MG63 (cell line): Measurements from ENCODE around the gene IGFN1. TPM values are rescaled to one million over a fixed set of nuclear protein-coding genes. Genes with fewer than 3 reads are reported as not detected.

Source experiments
- DNase-seq: peaks from one replicate; pipeline ENCODE4 v3.0.0-alpha.2; 2020
- H3K27me3 ChIP-seq: fragments of 250-450 bp; sonication (Bioruptor Pico); 2 replicates; pipeline ENCODE4 v1.5.1; 2020; ENCODE audit warnings: mild to moderate bottlenecking, moderate library complexity
- H3K36me3 ChIP-seq: fragments of 250-450 bp; sonication (Bioruptor Pico); 2 replicates; pipeline ENCODE4 v1.5.1; 2020; ENCODE audit warnings: mild to moderate bottlenecking, moderate library complexity
- H3K4me3 ChIP-seq: fragments of 250-450 bp; sonication (Bioruptor Pico); 2 replicates; pipeline ENCODE4 v1.5.1; 2020; ENCODE audit warnings: mild to moderate bottlenecking, moderate library complexity
- H3K9me3 ChIP-seq: fragments of 250-450 bp; sonication (Bioruptor Pico); 2 replicates; pipeline ENCODE4 v1.5.1; 2020; ENCODE audit warnings: mild to moderate bottlenecking, moderate library complexity
- total RNA-seq: library from RNA; depleted of rRNA; stranded (reverse); fragments of >200 nt; shearing (Covaris generic); gene quantifications from 2 replicates; pipeline ENCODE4 v1.2.3, GENCODE V29; 2014; ENCODE audit warnings: low replicate concordance

Gene IGFN1
- total RNA-seq, 1 experiment from 2014 or later, result 0.16 TPM

DNA sequence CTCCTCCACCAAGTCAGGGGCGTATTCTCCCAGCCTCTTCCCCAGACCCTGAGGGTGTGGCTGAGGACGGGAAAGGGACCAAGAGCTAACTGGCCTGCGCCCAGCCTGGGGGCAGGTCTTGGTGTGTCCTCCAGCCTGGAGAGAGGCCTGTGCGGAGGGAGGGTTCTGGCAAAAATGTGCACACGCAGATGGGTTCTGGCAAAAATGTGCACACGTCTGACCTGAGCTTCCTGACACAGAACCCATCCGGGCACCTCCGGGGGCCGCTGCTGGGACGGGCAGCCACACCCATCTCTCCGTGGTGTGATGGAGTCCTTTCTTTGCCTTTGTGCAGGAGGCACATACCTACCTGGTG, 69.6 kb downstream of the IGFN1 start:
- DNase-seq, result no peak
- Histone ChIP-seq H3K9me3 (no peaks in the 10 kb centered on the region), H3K27me3 (no peaks in the 10 kb centered on the region), H3K36me3 (no peaks in the 10 kb centered on the region), H3K4me3 (no peak overlapping the region)

GRCh38 chr1:201260648-201261311, 70.2 kb downstream of the IGFN1 start:
- DNase-seq, result peak; percentile 78

DNA sequence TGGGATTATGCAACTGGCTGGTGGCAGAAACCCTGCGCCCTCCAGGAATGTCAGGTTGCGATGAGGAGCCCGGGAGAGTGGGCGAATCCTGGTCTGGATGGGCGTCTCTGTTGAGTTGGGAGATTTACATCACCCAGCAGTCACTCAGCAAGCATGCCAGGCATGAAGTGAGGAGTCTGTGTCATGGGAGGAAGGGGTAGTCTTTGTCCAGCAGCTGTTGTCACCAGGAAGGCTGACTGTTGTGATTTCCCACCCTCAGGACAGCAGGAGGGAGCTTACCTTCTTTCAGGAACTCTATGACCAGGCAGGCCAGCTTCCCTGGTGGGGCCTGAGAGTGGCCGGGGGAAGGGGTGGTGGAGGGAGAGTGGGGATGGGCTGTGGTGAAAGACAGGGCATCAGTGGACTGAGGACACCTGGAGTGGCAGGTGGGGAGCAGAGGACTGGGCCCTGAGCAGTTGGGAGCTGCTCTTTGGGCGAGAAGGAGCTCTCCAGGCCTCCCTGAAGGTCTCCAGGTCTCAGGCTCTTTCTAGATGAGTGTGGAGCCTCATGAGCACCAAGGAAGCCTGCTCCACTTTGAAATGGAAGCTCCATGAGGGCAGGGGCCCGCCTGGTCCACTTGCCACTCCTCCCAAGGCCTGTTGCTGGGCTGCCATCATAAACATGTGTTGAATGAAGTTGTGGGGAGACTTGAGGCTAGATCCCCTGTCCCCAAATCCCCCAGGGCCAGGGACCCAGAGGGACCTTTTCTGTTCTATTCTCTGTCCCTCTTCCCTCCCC, 71.3 kb downstream of the IGFN1 start:
- Histone ChIP-seq H3K36me3 (no peaks in the 10 kb centered on the region), H3K9me3 (no peaks in the 10 kb centered on the region), H3K27me3 (no peaks in the 10 kb centered on the region), H3K4me3 (no peak overlapping the region)
- peak; percentile 27 for DNase-seq

More at GRCh38 chr1:201260648-201261311, 70.2 kb downstream of the IGFN1 start:
- no peak overlapping the region for H3K4me3 ChIP-seq
- H3K9me3 ChIP-seq, result no peaks in the 10 kb centered on the region
- no peaks in the 10 kb centered on the region for H3K36me3 ChIP-seq
- H3K27me3 ChIP-seq, result no peaks in the 10 kb centered on the region

- Histone ChIP-seq H3K4me3 (no peak overlapping the region), H3K9me3 (no peaks in the 10 kb centered on the region), H3K27me3 (no peaks in the 10 kb centered on the region), H3K36me3 (no peaks in the 10 kb centered on the region)
- DNase-seq, result no peak
Measured at GRCh38 chr1:201262963-201263608, 72.5 kb downstream of the IGFN1 start.

GRCh38 chr1:201264072-201264471, 73.4 kb downstream of the IGFN1 start:
- no peaks in the 10 kb centered on the region for H3K36me3 ChIP-seq
- no peaks in the 10 kb centered on the region for H3K9me3 ChIP-seq
- H3K27me3 ChIP-seq, result no peaks in the 10 kb centered on the region
- DNase-seq, result no peak
- H3K4me3 ChIP-seq, result no peak overlapping the region

- H3K36me3 ChIP-seq, result no peaks in the 10 kb centered on the region
- no peaks in the 10 kb centered on the region for H3K9me3 ChIP-seq
- DNase-seq, result no peak
- no peak overlapping the region for H3K4me3 ChIP-seq
- H3K27me3 ChIP-seq, result no peaks in the 10 kb centered on the region
Measured at GRCh38 chr1:201264554-201264953, 73.9 kb downstream of the IGFN1 start.

- H3K4me3 ChIP-seq, result no peak overlapping the region
- no peaks in the 10 kb centered on the region for H3K36me3 ChIP-seq
- no peaks in the 10 kb centered on the region for H3K9me3 ChIP-seq
- no peaks in the 10 kb centered on the region for H3K27me3 ChIP-seq
- no peak for DNase-seq
Measured at GRCh38 chr1:201265756-201266155, 75.1 kb downstream of the IGFN1 start.

DNA sequence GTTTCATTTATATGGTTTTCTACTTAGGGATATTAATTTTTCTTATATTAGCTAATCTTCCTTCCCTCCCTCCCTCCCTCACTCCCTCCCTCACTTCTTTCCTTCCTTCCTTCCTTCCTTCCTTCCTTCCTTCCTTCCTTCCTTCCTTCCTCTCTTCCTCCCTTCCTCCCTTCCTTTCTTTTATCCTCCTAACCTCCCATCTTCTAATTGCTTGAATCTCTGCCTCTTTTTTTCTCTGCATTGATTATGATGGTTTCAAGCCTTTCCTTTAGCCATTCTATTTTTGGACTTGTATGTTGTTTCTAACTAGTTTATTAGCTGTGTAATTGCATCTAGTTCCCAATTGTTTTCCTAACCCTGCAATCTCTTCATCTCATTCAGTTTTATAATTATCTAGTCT, 75.7 kb downstream of the IGFN1 start:
- Histone ChIP-seq H3K36me3 (no peaks in the 10 kb centered on the region), H3K9me3 (no peaks in the 10 kb centered on the region), H3K27me3 (no peaks in the 10 kb centered on the region), H3K4me3 (no peak overlapping the region)
- no peak for DNase-seq

DNA sequence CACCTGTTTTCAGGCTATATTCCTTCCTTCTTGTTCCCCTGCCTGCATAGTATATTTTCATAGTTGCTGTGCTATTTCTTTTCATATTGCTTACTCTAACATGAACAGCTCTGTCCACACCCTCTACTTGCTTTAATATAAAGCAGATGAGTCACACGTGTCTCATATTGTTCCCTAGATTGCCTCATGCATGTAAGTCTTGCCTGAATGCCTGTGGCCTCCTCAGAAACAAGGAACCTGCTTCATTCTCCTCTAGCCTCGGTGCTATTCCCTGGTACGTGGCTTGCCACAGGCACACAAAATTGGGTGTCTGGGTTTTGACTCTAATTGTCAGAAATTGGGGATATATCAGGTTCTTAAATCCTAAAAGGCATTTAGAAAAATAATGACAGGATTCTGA, 76.2 kb downstream of the IGFN1 start:
- DNase-seq, result peak; percentile 67
- no peaks in the 10 kb centered on the region for H3K36me3 ChIP-seq
- no peak overlapping the region for H3K4me3 ChIP-seq
- H3K9me3 ChIP-seq, result no peaks in the 10 kb centered on the region
- H3K27me3 ChIP-seq, result no peaks in the 10 kb centered on the region

DNA sequence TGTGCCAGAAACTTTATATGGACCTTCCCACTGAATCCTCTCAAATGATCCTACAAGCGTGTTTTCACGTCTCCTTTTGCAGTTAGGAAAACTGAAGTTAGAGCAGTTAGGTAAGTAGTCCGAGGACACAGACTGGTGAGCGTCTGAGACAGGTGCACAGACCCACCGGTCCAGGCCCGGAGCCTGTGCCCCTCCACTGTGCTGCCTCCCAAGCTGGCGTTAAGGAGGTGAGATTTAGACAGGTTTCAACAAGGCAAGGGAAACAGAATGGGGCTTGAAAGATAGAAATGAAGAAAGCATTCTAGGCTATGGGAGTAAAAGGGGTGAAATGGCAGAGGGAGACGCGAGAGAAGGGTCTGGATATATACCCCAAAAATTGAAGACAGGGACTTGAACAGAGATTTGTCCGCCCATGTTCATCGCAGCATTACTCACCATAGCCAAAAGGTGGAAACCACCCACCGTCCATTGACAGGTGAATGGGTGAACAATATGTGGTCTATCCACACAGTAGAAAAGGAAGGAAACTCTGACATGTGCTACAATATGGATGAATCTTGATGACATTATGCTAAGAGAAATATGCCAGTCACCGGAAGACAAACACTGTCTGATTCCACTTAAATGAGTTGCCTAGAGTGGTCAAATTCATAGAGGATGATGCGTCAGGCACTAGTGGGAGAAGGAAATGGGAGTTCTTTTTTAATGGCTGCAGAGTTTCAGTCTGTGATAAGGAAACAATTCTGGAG, 77.0 kb downstream of the IGFN1 start:
- Histone ChIP-seq H3K9me3 (no peaks in the 10 kb centered on the region), H3K36me3 (no peaks in the 10 kb centered on the region), H3K4me3 (no peak overlapping the region), H3K27me3 (no peaks in the 10 kb centered on the region)
- DNase-seq, result no peak

- Histone ChIP-seq H3K9me3 (no peaks in the 10 kb centered on the region), H3K4me3 (no peak overlapping the region), H3K36me3 (no peaks in the 10 kb centered on the region)
Measured at GRCh38 chr1:201268604-201269151, 78.1 kb downstream of the IGFN1 start.

DNA sequence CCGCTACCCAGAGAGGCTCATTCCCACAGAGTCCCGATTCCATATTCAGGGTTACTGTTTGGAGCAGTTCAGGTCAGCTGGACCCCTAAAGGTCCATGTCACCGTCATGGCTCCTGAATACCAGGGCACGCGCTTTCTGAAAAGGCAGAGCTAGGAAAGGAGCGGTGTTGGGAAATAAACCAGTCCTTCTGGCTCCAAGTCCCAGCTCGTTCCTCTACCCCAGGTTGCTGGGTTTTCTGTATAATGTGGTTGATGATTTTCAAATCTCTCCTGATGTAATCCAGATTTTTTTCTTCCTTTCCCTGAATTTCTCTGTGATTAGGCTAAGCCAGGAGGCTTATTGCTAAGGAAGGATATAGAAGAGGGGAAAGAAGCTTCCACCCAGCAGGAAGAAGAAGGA, 78.7 kb downstream of the IGFN1 start:
- H3K36me3 ChIP-seq, result no peaks in the 10 kb centered on the region
- H3K9me3 ChIP-seq, result no peaks in the 10 kb centered on the region
- no peak for DNase-seq
- no peaks in the 10 kb centered on the region for H3K27me3 ChIP-seq
- H3K4me3 ChIP-seq, result no peak overlapping the region

More at GRCh38 chr1:201268604-201269151, 78.1 kb downstream of the IGFN1 start:
- DNase-seq, result peak; percentile 87
- no peaks in the 10 kb centered on the region for H3K27me3 ChIP-seq

GRCh38 chr1:201269900-201270410, 79.3 kb downstream of the IGFN1 start:
- Histone ChIP-seq H3K9me3 (no peaks in the 10 kb centered on the region), H3K36me3 (no peaks in the 10 kb centered on the region), H3K27me3 (no peaks in the 10 kb centered on the region), H3K4me3 (no peak overlapping the region)
- no peak for DNase-seq

DNA sequence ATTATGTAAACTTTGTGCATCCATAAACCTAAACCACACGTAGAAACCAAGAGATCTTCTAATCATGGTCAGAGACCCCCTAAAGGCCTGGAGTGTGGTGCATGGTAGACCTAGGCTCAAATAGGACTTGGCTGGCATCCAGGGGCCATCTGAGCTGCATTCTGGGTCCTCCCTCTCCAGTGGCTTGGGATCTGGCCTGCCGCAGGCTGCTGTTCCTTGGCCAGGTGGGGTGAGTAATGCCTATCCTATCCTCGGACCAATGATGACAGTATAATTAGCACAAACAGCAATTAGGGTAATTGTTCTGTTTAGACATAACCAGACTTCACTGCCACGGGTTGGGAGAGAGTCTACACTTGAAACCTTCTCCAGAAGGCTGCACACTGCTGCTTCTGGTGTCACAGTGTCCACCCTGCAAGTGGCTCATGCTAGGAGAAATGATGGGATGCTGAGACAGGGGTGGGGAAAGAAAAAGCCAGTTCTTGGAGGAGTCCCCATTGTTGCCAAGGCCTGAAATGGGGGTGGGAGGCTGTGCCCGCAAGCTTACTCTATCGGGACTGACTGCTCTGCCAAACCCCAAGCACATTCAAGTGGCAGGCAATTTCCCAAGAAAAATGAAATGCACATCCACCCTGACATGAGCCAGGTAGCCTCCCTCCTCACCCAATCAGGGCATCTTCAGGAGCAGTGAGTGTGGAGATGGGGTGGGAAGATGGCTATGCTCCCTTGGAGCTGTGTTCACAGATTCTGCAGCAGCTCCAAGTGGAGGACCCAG, 80.2 kb downstream of the IGFN1 start:
- no peaks in the 10 kb centered on the region for H3K9me3 ChIP-seq
- no peak for DNase-seq
- H3K27me3 ChIP-seq, result no peaks in the 10 kb centered on the region
- H3K4me3 ChIP-seq, result no peak overlapping the region
- H3K36me3 ChIP-seq, result no peaks in the 10 kb centered on the region

GRCh38 chr1:201272799-201273198, 82.2 kb downstream of the IGFN1 start:
- Histone ChIP-seq H3K4me3 (no peak overlapping the region), H3K27me3 (no peaks in the 10 kb centered on the region), H3K36me3 (no peaks in the 10 kb centered on the region), H3K9me3 (no peaks in the 10 kb centered on the region)
- no peak for DNase-seq
